Endothelial cell of umbilical vein (primary cell): Measurements from ENCODE around the gene CSF3. TPM values are rescaled to one million over a fixed set of nuclear protein-coding genes. Genes with fewer than 3 reads are reported as not detected.

Source experiments
- BruUV-seq: library from RNA; stranded (reverse); fragments of 400-500 nt; replicated peaks from 2 replicates; lab custom pipeline; 2021; lab: Mats Ljungman, UMichigan
- CTCF ChIA-PET: fragments of 300-600, 350-600 bp; sonication (Branson Sonifier 250); formaldehyde crosslinking; loops from one replicate; lab custom pipeline; 2021; ENCODE audit warnings: antibody characterized with exemption, inconsistent platforms; lab: Charles Lee
- POLR2A ChIA-PET: fragments of 300-600, 350-600 bp; sonication (Branson Sonifier 250); formaldehyde crosslinking; loops from one replicate; lab custom pipeline; 2021; ENCODE audit warnings: antibody characterized with exemption, inconsistent platforms; lab: Charles Lee
- DNase-seq: peaks from one replicate; pipeline ENCODE4 v3.0.0-alpha.2; 2011; ENCODE audit warnings: low read depth, low spot score
- FAIRE-seq: peaks from 2 replicates; lab custom pipeline; 2011; peaks lifted over from hg19 to GRCh38; lab: Jason Lieb, UNC
- H2AFZ ChIP-seq: 2 replicates; pipeline ENCODE4 v1.6.0; 2012; ENCODE audit warnings: low read depth, low read length, control low read depth, inconsistent platforms
- H3K27ac ChIP-seq: 2 replicates; pipeline ENCODE4 v1.5.1; 2011; ENCODE audit warnings: low read depth, mild to moderate bottlenecking, control low read depth, low read length, moderate library complexity; ENCODE audit not compliant: insufficient read depth
- H3K27me3 ChIP-seq, 2 experiments: 2 replicates each; pipeline versions ENCODE4 v1.6.0 to v1.6.1; 2011; ENCODE audit warnings: low read length in 2 of 2, mixed read lengths in 1 of 2; ENCODE audit not compliant: control insufficient read depth in 2 of 2, insufficient read depth in 2 of 2
- H3K36me3 ChIP-seq, 2 experiments: 2 replicates in 1 of 2; 3 replicates in 1 of 2; pipeline ENCODE4 v1.5.1; 2011; ENCODE audit warnings: low read length in 2 of 2, mild to moderate bottlenecking in 1 of 2, moderate library complexity in 1 of 2; ENCODE audit not compliant: control insufficient read depth in 2 of 2, insufficient read depth in 2 of 2; ENCODE audit errors: extremely low read depth in 1 of 2
- H3K4me1 ChIP-seq: 3 replicates; pipeline ENCODE4 v1.5.1; 2011; ENCODE audit warnings: mild to moderate bottlenecking, low read length; ENCODE audit not compliant: control insufficient read depth, insufficient read depth; ENCODE audit errors: extremely low read depth
- H3K4me2 ChIP-seq: 2 replicates; pipeline ENCODE4 v1.6.1; 2011; ENCODE audit warnings: low read length, control low read depth, mixed read lengths; ENCODE audit not compliant: insufficient read depth
- H3K4me3 ChIP-seq, 3 experiments: fragments of 200-600 bp in 1 of 3; sonication (generic), shearing (Covaris generic) in 1 of 3; replicated peaks in 1 of 3; 2 replicates each; pipeline ENCODE4 v1.5.1; 2011 to 2016; ENCODE audit warnings: control low read depth in 3 of 3, low read length in 3 of 3, mild to moderate bottlenecking in 2 of 3, inconsistent platforms in 1 of 3, low read depth in 1 of 3, moderate library complexity in 1 of 3; ENCODE audit not compliant: insufficient read depth in 1 of 3
- H3K79me2 ChIP-seq: 2 replicates; pipeline ENCODE4 v1.6.0; 2012; ENCODE audit warnings: low read length, inconsistent platforms; ENCODE audit not compliant: control insufficient read depth, insufficient read depth
- H3K9ac ChIP-seq: replicated peaks from 2 replicates; pipeline ENCODE3; 2011; ENCODE audit warnings: low read length, control low read depth; ENCODE audit not compliant: insufficient read depth; ENCODE audit errors: extremely low read depth
- H3K9me1 ChIP-seq: replicated peaks from 3 replicates; pipeline ENCODE4 v1.6.0; 2011; ENCODE audit warnings: mild to moderate bottlenecking, low read length; ENCODE audit not compliant: control insufficient read depth, insufficient read depth; ENCODE audit errors: extremely low read depth
- H3K9me3 ChIP-seq: replicated peaks from 2 replicates; pipeline ENCODE4 v1.5.1; 2012; ENCODE audit warnings: low read length, inconsistent platforms; ENCODE audit not compliant: control insufficient read depth, insufficient read depth
- H4K20me1 ChIP-seq: replicated peaks from 2 replicates; pipeline ENCODE3; 2011; ENCODE audit warnings: mild to moderate bottlenecking, low read length; ENCODE audit not compliant: control insufficient read depth, insufficient read depth; ENCODE audit errors: extremely low read depth
- CTCF ChIP-seq, 2 donors: IDR thresholded peaks; 1 replicate in 1 of 2; 2 replicates in 1 of 2; pipeline ENCODE4 v1.5.1; 2011; ENCODE audit warnings: low read length in 2 of 2, mild to moderate bottlenecking in 2 of 2, moderate library complexity in 2 of 2, control low read depth in 1 of 2, inconsistent platforms in 1 of 2, low read depth in 1 of 2; ENCODE audit not compliant: insufficient read depth in 1 of 2; ENCODE audit errors: extremely low read depth in 1 of 2
- MAX ChIP-seq: IDR thresholded peaks from 2 replicates; pipeline ENCODE4 v1.6.1; 2011; ENCODE audit not compliant: insufficient read depth, insufficient read length
- MYC ChIP-seq: IDR thresholded peaks from one replicate; pipeline ENCODE4 v1.6.1; 2011; ENCODE audit warnings: mild to moderate bottlenecking, low read depth, low read length
- POLR2AphosphoS5 ChIP-seq: IDR thresholded peaks from 2 replicates; pipeline ENCODE4 v1.6.1; 2012; ENCODE audit warnings: low read depth, mild to moderate bottlenecking, control low read depth, low read length, moderate library complexity; ENCODE audit not compliant: insufficient read depth
- dilution Hi-C: fragments of 300-500 bp; cut with MboI; formaldehyde crosslinking; loops from one replicate; pipeline ENCODE4 v1.15.0; 2019; ENCODE audit warnings: low sequenced_read_pairs; ENCODE audit not compliant: extremely low pct_ligation_motif_present
- intact Hi-C: fragments of 100-400 bp; cut with micrococcal nuclease; formaldehyde crosslinking; loops from one replicate; pipeline ENCODE4 v1.10.0; 2022
- polyA plus RNA-seq, 4 experiments: library from polyadenylated mRNA; depleted of rRNA in 3 of 4; stranded (reverse) in 3 of 4; unstranded in 1 of 4; fragments of >200 nt; gene quantifications; 2 replicates each; pipeline versions ENCODE4 v1.2.1 to v1.2.3, GENCODE V29; 2011 to 2012; ENCODE audit warnings: missing spikeins in 1 of 4
- total RNA-seq: library from RNA; stranded (reverse); gene quantifications from 2 replicates; pipeline ENCODE4 v1.2.3, GENCODE V29; 2021

Gene CSF3
- total and polyA plus RNA-seq, 2 donors (not counting 3 experiments of a cell fraction or from before 2014, with no cell fraction given): 1.0 to 2.9 TPM

GRCh38 chr17:40026816-40027613, 11.8 kb downstream of the CSF3 start:
- Histone ChIP-seq H3K9ac (no peak overlapping the region), H3K27me3 (no peaks in the 10 kb centered on the region), H3K9me1 (no peaks in the 10 kb centered on the region), H3K79me2 (no peaks in the 10 kb centered on the region), H3K4me3 (no peak overlapping the region), H3K36me3 (peaks cover 5 to 37% of the 10 kb centered on the region in 2 experiments), H3K27ac (peak overlapping the region; percentile 99), H3K4me1 (peaks cover 48% of the 10 kb centered on the region), H2AFZ (no peak overlapping the region), H3K4me2 (no peak overlapping the region), H4K20me1 (no peaks in the 10 kb centered on the region), H3K9me3 (no peaks in the 10 kb centered on the region)
- DNase-seq (peak; percentile 74), FAIRE-seq (peak; percentile 80)
- intact Hi-C loops: loop anchor here (1.0 to 2.0 kb wide), 4 partner anchors 14 to 68 kb away; partner anchors contain the start of gene PSMD3
- BruUV-seq: no TSS peak
- TF ChIP-seq POLR2AphosphoS5 (peak; percentile 24), CTCF (IDR thresholded peaks at IDR 0.05; ENCODE audit: extremely low read depth in 1 of 2, insufficient read depth in 1 of 2, low read depth in 1 of 2, low read length in 2 of 2) (peak; percentile 81 to 93), MAX (no peak), MYC (no peak)
- ChIA-PET POLR2A (interaction anchor here (1.1 to 1.5 kb wide), 2 partner anchors 12 to 13 kb away, joined by 5 to 6 read pairs; partner anchors contain the start of gene CSF3), CTCF (interaction anchor here (0.8 to 5.5 kb wide), 22 partner anchors 8 to 164 kb away, joined by 3 to 246 read pairs (median 5); partner anchors contain the start of genes CSF3 and PSMD3)
- dilution Hi-C loops: no loop called here
